NOMO-1 treated with dmso at 0.1 percent for 144 hours (cell line): Measurements from ENCODE around the gene VSX1.

Source experiments
- DNase-seq: peaks from one replicate; lab custom pipeline; 2025; ENCODE audit not compliant: unreplicated experiment; lab: John Stamatoyannopoulos, UW

VSX1 gene

DNA sequence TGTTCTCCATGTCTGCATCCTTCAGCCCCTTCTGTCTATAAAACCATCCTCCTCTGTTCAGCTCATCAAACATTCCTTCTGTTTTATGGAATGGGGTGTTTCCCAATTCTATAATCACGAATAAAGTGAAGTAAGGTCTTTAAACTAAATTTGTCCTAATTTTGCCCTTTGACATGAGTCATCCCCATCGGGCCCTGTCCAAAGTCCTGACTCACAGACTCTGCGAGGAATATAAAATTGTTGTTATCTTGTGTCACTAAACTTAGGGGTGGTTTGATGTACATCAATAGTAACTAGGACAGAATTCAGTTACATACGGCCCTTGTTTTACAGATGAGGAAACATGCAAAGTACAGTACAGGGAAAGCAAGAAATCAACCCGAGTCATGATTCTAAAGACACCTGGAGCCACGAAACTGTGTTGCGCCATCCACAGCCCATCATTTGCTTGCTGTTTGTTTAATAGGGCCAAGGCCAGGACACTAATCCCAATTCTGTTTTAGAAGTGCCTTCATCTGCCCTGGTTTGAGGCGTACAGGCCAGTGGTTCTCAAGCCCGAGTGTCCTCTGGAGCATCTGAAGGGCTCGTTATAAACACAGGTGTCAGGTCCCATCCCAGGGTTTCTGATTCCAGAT is 26.8 kb downstream of the VSX1 start:
- no peak for DNase-seq

- no peak for DNase-seq
Observed at GRCh38 chr20:25054096-25054820, 27.7 kb downstream of the VSX1 start.

- no peak for DNase-seq
Observed at GRCh38 chr20:25053255-25054031, 28.5 kb downstream of the VSX1 start.

GRCh38 chr20:25052255-25053194 is 29.4 kb downstream of the VSX1 start:
- no peak for DNase-seq

DNA sequence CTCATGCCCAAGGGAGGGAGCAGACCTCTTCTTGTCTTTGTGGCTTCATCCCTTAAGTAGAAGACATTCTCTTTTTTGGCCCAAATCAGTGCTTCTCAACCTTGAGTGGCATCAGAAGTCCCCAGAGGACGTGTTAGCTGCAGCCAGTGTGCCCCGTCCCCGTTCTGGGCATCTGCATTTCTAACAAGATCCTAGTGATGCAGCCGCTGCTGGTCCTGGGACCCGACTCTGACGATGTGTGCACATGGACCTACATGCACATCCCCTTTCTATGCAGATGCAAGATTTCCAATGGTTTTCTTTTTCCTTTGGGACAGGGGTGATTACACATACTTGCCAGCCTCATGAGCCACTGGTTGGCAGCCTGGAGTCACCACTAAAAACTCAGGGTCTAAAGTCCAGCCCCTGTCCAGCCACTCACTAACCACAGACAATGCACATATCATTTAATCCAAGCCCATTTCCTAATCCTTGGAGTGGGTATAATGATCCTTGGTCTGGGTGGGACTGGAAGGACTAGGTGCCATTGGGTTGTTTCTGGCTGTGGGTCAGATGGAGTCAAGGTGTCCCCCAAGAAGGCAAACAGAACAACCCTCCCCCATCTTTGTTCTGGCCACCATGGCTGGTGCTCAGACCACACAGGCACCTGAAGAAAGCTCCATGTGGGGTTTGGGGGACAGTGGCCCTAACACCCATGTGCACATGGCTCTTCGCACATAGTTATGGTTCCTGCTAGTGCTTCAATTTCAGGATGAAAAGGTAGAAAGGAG is 30.4 kb downstream of the VSX1 start:
- DNase-seq, result no peak

DNA sequence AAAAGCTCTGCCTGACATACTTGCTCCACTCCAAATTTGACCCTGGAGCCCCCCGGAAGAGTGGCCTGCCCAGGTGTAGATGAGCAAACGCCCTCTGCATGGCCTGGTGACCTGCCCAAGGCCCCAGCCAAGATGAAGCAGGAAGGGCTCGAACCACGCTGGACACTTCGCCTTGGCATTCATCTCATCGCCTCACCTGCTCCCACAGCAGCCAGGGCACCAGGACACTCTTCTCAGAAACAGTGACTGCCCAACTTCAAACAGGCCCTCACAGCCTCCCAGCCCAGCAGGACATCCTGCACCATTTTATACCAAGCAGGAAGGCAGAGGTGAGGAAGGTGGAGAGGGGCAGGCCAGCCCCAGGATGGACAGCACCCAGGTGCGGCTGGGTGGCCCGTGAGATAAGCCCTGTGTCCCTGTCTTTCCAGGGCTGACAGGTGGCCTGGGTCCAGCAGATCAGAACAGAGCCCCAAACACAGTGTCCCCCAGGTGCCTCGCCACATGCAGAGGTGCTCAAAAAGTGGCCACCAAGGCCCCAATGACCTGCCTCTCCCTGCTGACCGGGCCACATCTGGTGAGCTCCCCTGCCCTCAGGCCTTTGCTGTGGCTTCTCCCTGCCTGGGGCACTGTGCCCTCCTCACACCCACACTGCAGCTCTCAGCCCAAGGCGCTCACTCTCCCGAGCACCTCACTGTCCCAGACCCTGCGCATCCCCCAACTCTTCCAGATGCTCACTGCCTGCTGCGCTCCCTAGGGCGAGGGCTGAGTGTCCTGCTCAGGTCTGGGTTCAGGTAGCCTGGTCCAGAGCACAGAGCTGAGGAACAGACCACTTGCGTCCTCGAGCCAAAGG is 31.2 kb downstream of the VSX1 start:
- DNase-seq, result no peak

GRCh38 chr20:25050082-25050481 is 31.9 kb downstream of the VSX1 start:
- no peak for DNase-seq

DNA sequence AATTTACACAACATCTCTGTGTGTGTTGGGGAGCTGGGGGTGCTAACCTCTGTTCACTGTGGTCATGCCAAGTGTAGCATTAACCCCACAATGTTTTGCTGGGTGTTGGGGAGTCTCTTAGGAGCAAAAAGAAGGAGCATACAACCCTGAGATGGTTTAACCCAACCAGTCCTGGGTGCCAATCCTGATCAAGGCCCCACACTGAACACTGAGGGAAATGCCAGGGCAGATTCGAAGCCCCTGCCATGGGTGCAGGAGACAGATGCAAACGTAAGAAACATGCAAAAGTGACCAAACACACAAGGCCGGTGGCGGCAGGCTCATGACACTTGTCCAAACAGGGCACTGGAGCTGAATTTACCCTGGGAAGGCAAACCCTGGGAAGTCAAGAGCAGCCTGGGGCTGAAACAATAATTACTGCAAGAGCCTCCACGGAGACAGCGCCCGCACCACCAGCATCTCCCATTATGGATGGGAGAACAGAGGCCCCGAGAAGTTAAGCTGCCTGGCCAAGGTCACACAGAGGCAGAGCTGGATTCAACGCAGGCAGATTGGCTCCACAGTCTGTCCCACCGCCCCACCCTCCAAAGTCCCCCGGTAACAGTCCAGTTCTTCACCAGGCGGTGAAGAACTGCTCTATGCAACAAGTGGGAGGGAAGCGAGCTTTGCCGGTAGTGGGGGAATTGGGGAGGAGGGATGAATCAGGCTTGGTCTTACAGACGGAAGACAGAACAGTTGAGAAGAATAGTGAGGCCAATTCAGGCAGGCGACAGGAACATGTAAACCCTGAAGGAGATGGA is 32.5 kb downstream of the VSX1 start:
- DNase-seq, result no peak

DNA sequence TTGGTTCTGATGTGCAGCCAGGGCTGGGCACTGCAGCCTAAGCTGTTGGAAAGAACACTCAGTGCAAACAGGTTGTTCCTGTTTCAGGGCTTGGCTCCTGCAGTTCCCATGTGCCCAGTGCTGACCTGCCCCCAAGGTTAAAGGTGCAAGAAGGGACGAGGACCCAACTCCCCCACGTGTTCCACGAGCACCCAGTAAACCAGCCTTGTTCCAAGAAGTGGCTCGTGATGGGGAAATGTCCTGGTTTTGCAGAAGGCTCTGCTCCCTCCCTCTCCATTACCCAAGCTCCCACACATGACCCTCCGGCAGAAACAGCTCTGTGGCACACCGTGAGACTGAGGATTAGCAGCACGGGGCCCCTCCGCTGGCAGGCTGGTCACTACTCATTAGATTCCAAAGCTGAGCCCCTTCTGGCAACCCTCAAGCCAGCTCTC is 33.4 kb downstream of the VSX1 start:
- DNase-seq, result no peak

DNA sequence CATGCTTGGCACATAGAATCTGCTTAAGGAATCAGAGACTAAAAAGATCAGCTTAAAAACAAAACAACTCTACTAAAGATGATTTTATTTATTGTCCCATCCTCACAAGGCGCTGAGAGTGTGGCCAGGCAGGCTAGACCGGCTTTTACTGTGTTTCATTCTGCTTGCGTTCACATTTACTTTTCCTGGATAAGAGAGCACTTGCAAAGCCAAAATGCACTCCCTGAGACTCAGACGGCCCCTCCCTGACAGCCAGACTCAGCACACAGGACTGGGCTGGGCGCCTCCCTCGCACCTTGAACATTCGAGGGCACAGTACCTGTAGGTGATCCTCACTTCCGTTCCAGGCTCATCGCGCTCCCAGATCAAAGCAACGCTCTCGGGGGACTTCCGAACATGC is 34.2 kb downstream of the VSX1 start:
- no peak for DNase-seq

DNA sequence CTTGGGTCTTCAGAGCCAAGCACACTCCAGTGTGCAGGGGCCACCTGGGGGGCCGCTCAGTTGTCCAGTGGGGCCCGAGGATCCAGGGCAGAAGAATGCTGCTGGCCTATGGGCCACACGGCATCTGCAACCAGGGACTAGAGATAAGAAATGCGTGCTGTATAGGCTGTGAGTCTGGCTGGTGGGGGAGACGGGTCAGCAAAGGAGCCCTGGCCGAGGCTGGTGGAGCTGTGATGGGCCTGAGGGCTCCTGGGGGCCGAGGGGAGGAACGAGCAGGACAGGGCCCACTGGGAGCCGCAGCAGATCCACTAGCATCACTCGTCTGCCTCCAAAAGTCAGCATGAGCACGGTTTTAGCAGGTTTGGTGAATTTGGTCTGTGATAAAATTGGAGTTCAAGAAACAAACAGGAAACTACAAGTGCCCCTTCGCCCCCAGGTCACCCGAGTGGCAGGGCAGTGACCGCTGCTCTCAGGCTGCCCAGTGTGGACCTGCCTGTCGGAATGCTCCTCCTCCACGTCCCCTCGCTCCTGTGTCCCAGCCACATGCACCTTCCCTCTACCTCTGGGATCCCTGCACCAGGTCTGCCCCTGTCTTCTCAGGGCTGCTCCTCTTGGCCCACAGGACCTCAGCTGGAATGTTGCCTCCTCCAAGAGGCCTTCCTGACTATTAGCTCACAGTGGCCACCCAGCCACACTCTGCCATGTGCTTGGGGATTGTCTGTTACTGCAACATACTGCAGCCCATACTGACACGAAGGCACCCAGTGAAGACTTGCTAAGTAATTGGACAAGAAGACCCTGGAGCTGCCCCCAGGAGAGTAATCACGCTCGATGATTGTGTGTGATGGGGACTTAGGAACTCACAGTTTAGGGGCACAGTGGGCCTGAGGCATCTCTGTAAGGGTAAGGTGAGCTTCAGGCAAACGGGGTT is 34.9 kb downstream of the VSX1 start:
- DNase-seq, result no peak

GRCh38 chr20:25046181-25046641 is 35.7 kb downstream of the VSX1 start:
- DNase-seq, result no peak

- no peak for DNase-seq
Observed at GRCh38 chr20:25045343-25045712, 36.6 kb downstream of the VSX1 start.

GRCh38 chr20:25044660-25045342 is 37.1 kb downstream of the VSX1 start:
- no peak for DNase-seq

DNA sequence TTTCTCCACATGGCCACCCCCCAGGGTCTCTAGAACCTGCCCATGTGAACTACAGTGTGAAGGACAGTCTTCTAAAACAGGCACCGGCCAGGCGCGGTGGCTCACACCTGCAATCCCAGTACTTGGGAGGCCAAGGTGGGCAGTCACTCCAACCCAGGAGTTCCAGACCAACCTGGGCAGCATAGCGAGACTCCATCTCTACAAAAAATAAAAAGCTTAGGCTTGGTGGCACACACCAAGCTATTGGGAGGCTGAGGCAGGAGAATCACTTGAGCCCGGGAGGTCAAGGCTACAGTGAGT is 37.7 kb downstream of the VSX1 start:
- no peak for DNase-seq

GRCh38 chr20:25043499-25044260 is 38.3 kb downstream of the VSX1 start:
- no peak for DNase-seq
